BLaER1 treated with 17β-estradiol and CSF1 and Interleukin-3, amounts not matched to agents 10 nM and 100 nM (cell line): ENCODE measurements around the gene CCL27.

Experiments used
- H3K27ac ChIP-seq, 11 experiments: shearing (Covaris generic); formaldehyde crosslinking; 2 replicates each; pipeline ENCODE4 v1.8.1; 2022
- H3K27me3 ChIP-seq, 11 experiments: shearing (Covaris generic); formaldehyde crosslinking; 2 replicates each; pipeline ENCODE4 v1.8.1; 2022
- H3K36me3 ChIP-seq, 11 experiments: shearing (Covaris generic); formaldehyde crosslinking; 2 replicates each; pipeline ENCODE4 v1.8.1; 2022
- H3K4me1 ChIP-seq, 10 experiments: shearing (Covaris generic); formaldehyde crosslinking; 2 replicates each; pipeline ENCODE4 v1.8.1; 2022
- H3K4me2 ChIP-seq, 11 experiments: shearing (Covaris generic); formaldehyde crosslinking; 2 replicates each; pipeline ENCODE4 v1.8.1; 2022
- H3K4me3 ChIP-seq, 10 experiments: shearing (Covaris generic); formaldehyde crosslinking; 2 replicates each; pipeline ENCODE4 v1.8.1; 2022
- H3K9ac ChIP-seq, 11 experiments: shearing (Covaris generic); formaldehyde crosslinking; 2 replicates each; pipeline ENCODE4 v1.8.1; 2022
- H3K9me3 ChIP-seq, 11 experiments: shearing (Covaris generic); formaldehyde crosslinking; replicated peaks in 1 of 11; 2 replicates each; pipeline ENCODE4 v1.8.1; 2022
- H4K20me1 ChIP-seq, 11 experiments: shearing (Covaris generic); formaldehyde crosslinking; 2 replicates each; pipeline ENCODE4 v1.8.1; 2022
- Cebpa-rat ChIP-seq, 11 experiments: shearing (Covaris generic); IDR thresholded peaks; 2 replicates each; pipeline ENCODE4 v1.8.1; 2022

Gene CCL27

GRCh38 chr9:34629491-34629808 lies 33.0 kb downstream of the CCL27 start:
- no peak for TF ChIP-seq Cebpa-rat (IDR thresholded peaks at IDR 0.05)
- H3K4me2 ChIP-seq: peak overlapping the region in 1 of 11 experiments; percentile 78; a peak in 2 of 22 replicates
- peak overlapping the region in 1 of 10 experiments; percentile 9; a peak in 1 of 20 replicates for H3K4me3 ChIP-seq

GRCh38 chr9:34628656-34629490 lies 33.6 kb downstream of the CCL27 start, which contains the start of gene ARID3C:
Gene ARID3C, minus strand, starts transcription at chr9:34629066. Its CDS starts 1,052 bp downstream, at chr9:34628014.
- peaks cover 78 to 85% (median 80%) of the 10 kb centered on the region in 11 experiments for H3K27me3 ChIP-seq
- no peak for TF ChIP-seq Cebpa-rat (IDR thresholded peaks at IDR 0.05)
- peaks cover 2 to 22% (median 7%) of the 10 kb centered on the region in 10 experiments; a peak in 12 of 20 replicates for H3K4me1 ChIP-seq
- peaks cover 0 to under 1% (median 0%) of the 10 kb centered on the region in 11 experiments; a peak in 2 of 22 replicates for H3K9me3 ChIP-seq
- peaks cover 0 to 71% (median 48%) of the 10 kb centered on the region in 11 experiments; a peak in 14 of 22 replicates for H4K20me1 ChIP-seq
- peak within 1 kb of the TSS; percentile 52 to 92 (median 71) for H3K4me2 ChIP-seq
- H3K27ac ChIP-seq: no peak within 1 kb of the TSS
- H3K36me3 ChIP-seq: peaks cover 0 to 9% (median 0%) of the 10 kb centered on the region in 11 experiments; a peak in 3 of 22 replicates
- peak within 1 kb of the TSS in 9 of 10 experiments; percentile 28 to 54 (median 44); a peak in 14 of 20 replicates for H3K4me3 ChIP-seq
- H3K9ac ChIP-seq: peak within 1 kb of the TSS in 2 of 11 experiments; percentile 23 to 41; a peak in 1 of 22 replicates

More at GRCh38 chr9:34629491-34629808, 33.0 kb downstream of the CCL27 start:
- H3K27ac ChIP-seq: no peak overlapping the region
- H3K9me3 ChIP-seq: no peaks in the 10 kb centered on the region
- H3K27me3 ChIP-seq: peaks cover 72 to 79% (median 74%) of the 10 kb centered on the region in 11 experiments
- no peak overlapping the region for H3K9ac ChIP-seq
- H3K36me3 ChIP-seq: peaks cover 0 to 9% (median 0%) of the 10 kb centered on the region in 11 experiments; a peak in 3 of 22 replicates
- peaks cover 5 to 28% (median 13%) of the 10 kb centered on the region in 10 experiments; a peak in 19 of 20 replicates for H3K4me1 ChIP-seq
- peaks cover 0 to 75% (median 53%) of the 10 kb centered on the region in 11 experiments; a peak in 16 of 22 replicates for H4K20me1 ChIP-seq

- Histone ChIP-seq H4K20me1 (peaks cover 0 to 63% (median 39%) of the 10 kb centered on the region in 11 experiments; a peak in 14 of 22 replicates), H3K9ac (no peak overlapping the region), H3K27ac (no peak overlapping the region), H3K27me3 (peaks cover 87 to 94% (median 89%) of the 10 kb centered on the region in 11 experiments), H3K9me3 (peaks cover 0 to 9% (median 6%) of the 10 kb centered on the region in 11 experiments; a peak in 15 of 22 replicates), H3K36me3 (peaks cover 0 to 5% (median 0%) of the 10 kb centered on the region in 11 experiments; a peak in 3 of 22 replicates), H3K4me1 (peaks cover 0 to 19% (median 7%) of the 10 kb centered on the region in 10 experiments; a peak in 11 of 20 replicates), H3K4me2 (peak overlapping the region; percentile 52 to 92 (median 71); a peak in 20 of 22 replicates), H3K4me3 (peak overlapping the region in 8 of 10 experiments; percentile 28 to 45 (median 41); a peak in 8 of 20 replicates)
- no peak for TF ChIP-seq Cebpa-rat (IDR thresholded peaks at IDR 0.05)
These were observed 34.5 kb downstream of the CCL27 start for GRCh38 chr9:34627716-34628655.

GRCh38 chr9:34625186-34625486 lies 37.3 kb downstream of the CCL27 start:
- no peaks in the 10 kb centered on the region; a peak in 1 of 22 replicates for H3K36me3 ChIP-seq
- TF ChIP-seq Cebpa-rat (IDR thresholded peaks at IDR 0.05): no peak
- no peak overlapping the region for H3K4me2 ChIP-seq
- H4K20me1 ChIP-seq: peaks cover 0 to 39% (median 20%) of the 10 kb centered on the region in 11 experiments; a peak in 14 of 22 replicates
- H3K4me1 ChIP-seq: peaks cover 0 to 26% (median 7%) of the 10 kb centered on the region in 10 experiments; a peak in 13 of 20 replicates
- H3K9ac ChIP-seq: no peak overlapping the region
- no peak overlapping the region for H3K4me3 ChIP-seq
- peaks cover 90 to 100% (median 100%) of the 10 kb centered on the region in 11 experiments for H3K27me3 ChIP-seq
- peaks cover 13 to 37% (median 27%) of the 10 kb centered on the region in 11 experiments; a peak in 20 of 22 replicates for H3K9me3 ChIP-seq
- no peak overlapping the region for H3K27ac ChIP-seq

GRCh38 chr9:34624475-34625185 lies 37.8 kb downstream of the CCL27 start:
- Histone ChIP-seq H3K9me3 (peaks cover 18 to 42% (median 30%) of the 10 kb centered on the region in 11 experiments; a peak in 20 of 22 replicates), H4K20me1 (peaks cover 0 to 34% (median 18%) of the 10 kb centered on the region in 11 experiments; a peak in 14 of 22 replicates), H3K9ac (no peak overlapping the region), H3K27ac (no peak overlapping the region), H3K27me3 (peaks cover 90 to 100% (median 100%) of the 10 kb centered on the region in 11 experiments), H3K36me3 (no peaks in the 10 kb centered on the region; a peak in 1 of 22 replicates), H3K4me3 (no peak overlapping the region), H3K4me1 (peaks cover 3 to 31% (median 10%) of the 10 kb centered on the region in 10 experiments; a peak in 19 of 20 replicates), H3K4me2 (no peak overlapping the region)
- TF ChIP-seq Cebpa-rat (IDR thresholded peaks at IDR 0.05): no peak

- peaks cover 0 to 24% (median 11%) of the 10 kb centered on the region in 11 experiments; a peak in 13 of 22 replicates for H4K20me1 ChIP-seq
- no peak overlapping the region for H3K4me2 ChIP-seq
- H3K4me1 ChIP-seq: peaks cover 8 to 28% (median 15%) of the 10 kb centered on the region in 10 experiments; a peak in 19 of 20 replicates
- peaks cover 18 to 44% (median 30%) of the 10 kb centered on the region in 11 experiments; a peak in 20 of 22 replicates for H3K9me3 ChIP-seq
- H3K9ac ChIP-seq: no peak overlapping the region
- TF ChIP-seq Cebpa-rat (IDR thresholded peaks at IDR 0.05): no peak
- 0 out of 20 replicates have a peak overlapping the region, but pooled peaks of 1 of the 10 experiments have one; percentile 31 for H3K4me3 ChIP-seq
- H3K27ac ChIP-seq: no peak overlapping the region
- H3K36me3 ChIP-seq: peaks cover 0 to 2% (median 0%) of the 10 kb centered on the region in 11 experiments; a peak in 2 of 22 replicates
- H3K27me3 ChIP-seq: peaks cover 80 to 100% (median 98%) of the 10 kb centered on the region in 11 experiments
These were observed 38.9 kb downstream of the CCL27 start for GRCh38 chr9:34623374-34624235.
